Left lung (tissue), 10 donors: ENCODE data around the gene RPUSD4. TPM values are rescaled to one million over a fixed set of nuclear protein-coding genes. Genes with fewer than 3 reads are reported as not detected.

Experiments
- ATAC-seq: fragments of 200-7000 bp; cut with Tn5 transposase; one replicate; pipeline ENCODE4 v1.9.1; 2020; ENCODE audit warnings: moderate library complexity
- DNase-seq, 4 donors: peaks; one replicate each; pipeline ENCODE4 v3.0.0-alpha.2; 2013 to 2020
- H3K27ac ChIP-seq, 2 donors: fragments of 200-600 bp; sonication (generic) in 1 of 2; one replicate each; pipeline versions ENCODE4 v1.5.0 to v1.8.0; 2020 to 2021
- H3K27me3 ChIP-seq, 2 donors: fragments of 200-600 bp; sonication (generic) in 1 of 2; one replicate each; pipeline versions ENCODE4 v1.5.0 to v1.8.0; 2020 to 2021
- H3K36me3 ChIP-seq, 2 donors: fragments of 200-600 bp; sonication (generic) in 1 of 2; one replicate each; pipeline versions ENCODE4 v1.5.0 to v1.8.0; 2020 to 2021
- H3K4me1 ChIP-seq, 2 donors: fragments of 200-600 bp; one replicate each; pipeline ENCODE4 v1.8.0; 2021
- H3K4me3 ChIP-seq, 2 donors: fragments of 200-600 bp; sonication (generic) in 1 of 2; one replicate each; pipeline versions ENCODE4 v1.5.0 to v1.8.0; 2020 to 2021; ENCODE audit warnings: mild to moderate bottlenecking in 1 of 2
- H3K9me3 ChIP-seq, 2 donors: fragments of 200-600 bp; sonication (generic) in 1 of 2; one replicate each; pipeline versions ENCODE4 v1.5.0 to v1.8.0; 2020 to 2021
- CTCF ChIP-seq, 2 donors: fragments of 200-600 bp; sonication (generic) in 1 of 2; IDR thresholded peaks; one replicate each; pipeline versions ENCODE4 v1.5.0 to v1.8.0; 2021; ENCODE audit warnings: antibody characterized with exemption in 2 of 2
- intact Hi-C, 2 donors: fragments of 100-400 bp; cut with DNase I; formaldehyde crosslinking; loops; one replicate each; pipeline versions ENCODE4 v1.11.2 to v1.14.2; 2022
- polyA plus RNA-seq, 6 donors: library from polyadenylated mRNA; unstranded; fragments of 120-200 nt; gene quantifications; one replicate each; pipeline ENCODE4 v1.2.1, GENCODE V29; 2013; ENCODE audit not compliant: insufficient read length in 6 of 6
- total RNA-seq, 2 donors: library from RNA; stranded (reverse); fragmentation: NEBNext Ultra II Directional; extraction: Animal tissue kit (Norgen Biotek cat#: 25700); gene quantifications; one replicate each; pipeline ENCODE4 v1.2.1, GENCODE V29; 2021
- donor health status: DM: no; HTN: yes; CAD: no.
- donor health status: DM: no; HTN: no; CAD: no.

RPUSD4 gene
- total and polyA plus RNA-seq, 8 donors: 13.2 to 45.8 (median 41.8) TPM

- H3K4me3 ChIP-seq: no peak overlapping the region
- intact Hi-C loops: no loop called here
- H3K4me1 ChIP-seq: no peaks in the 10 kb centered on the region
- H3K36me3 ChIP-seq: no peaks in the 10 kb centered on the region
- no peak for ATAC-seq
- no peaks in the 10 kb centered on the region for H3K9me3 ChIP-seq
- H3K27me3 ChIP-seq: no peaks in the 10 kb centered on the region
- no peak overlapping the region for H3K27ac ChIP-seq
- no peak for TF ChIP-seq CTCF (IDR thresholded peaks at IDR 0.05)
- DNase-seq: no peak
Measured at GRCh38 chr11:126163779-126164178, 47.7 kb downstream of the RPUSD4 start.

- intact Hi-C loops: no loop called here
Measured at GRCh38 chr11:126163074-126163700, 48.3 kb downstream of the RPUSD4 start.

GRCh38 chr11:126162306-126163030, 49.0 kb downstream of the RPUSD4 start:
- Histone ChIP-seq H3K4me3 (no peak overlapping the region), H3K36me3 (no peaks in the 10 kb centered on the region), H3K4me1 (no peaks in the 10 kb centered on the region), H3K9me3 (no peaks in the 10 kb centered on the region), H3K27me3 (no peaks in the 10 kb centered on the region), H3K27ac (no peak overlapping the region)
- intact Hi-C loops: no loop called here
- DNase-seq (no peak), ATAC-seq (peak; percentile 36)
- TF ChIP-seq CTCF (IDR thresholded peaks at IDR 0.05): no peak

More at GRCh38 chr11:126163074-126163700, 48.3 kb downstream of the RPUSD4 start:
- peak in 1 of 4 donors; percentile 45 for DNase-seq
- H3K9me3 ChIP-seq: no peaks in the 10 kb centered on the region
- no peaks in the 10 kb centered on the region for H3K36me3 ChIP-seq
- H3K27ac ChIP-seq: no peak overlapping the region
- H3K4me3 ChIP-seq: no peak overlapping the region
- H3K27me3 ChIP-seq: no peaks in the 10 kb centered on the region
- peak; percentile 43 for ATAC-seq
- TF ChIP-seq CTCF (IDR thresholded peaks at IDR 0.05): no peak
- H3K4me1 ChIP-seq: no peaks in the 10 kb centered on the region

GRCh38 chr11:126161023-126161391, 50.4 kb downstream of the RPUSD4 start:
- Histone ChIP-seq H3K27ac (no peak overlapping the region), H3K9me3 (no peaks in the 10 kb centered on the region), H3K36me3 (no peaks in the 10 kb centered on the region), H3K27me3 (no peaks in the 10 kb centered on the region), H3K4me1 (no peaks in the 10 kb centered on the region), H3K4me3 (no peak overlapping the region)
- ATAC-seq (no peak), DNase-seq (no peak)
- intact Hi-C loops: no loop called here
- TF ChIP-seq CTCF (IDR thresholded peaks at IDR 0.05): no peak

- Histone ChIP-seq H3K4me1 (no peaks in the 10 kb centered on the region), H3K27ac (no peak overlapping the region), H3K36me3 (no peaks in the 10 kb centered on the region), H3K4me3 (no peak overlapping the region), H3K27me3 (no peaks in the 10 kb centered on the region), H3K9me3 (no peaks in the 10 kb centered on the region)
- TF ChIP-seq CTCF (IDR thresholded peaks at IDR 0.05): no peak
- intact Hi-C loops: no loop called here
- no peak for ATAC-seq
- DNase-seq: peak in 1 of 4 donors; percentile 69
Measured at GRCh38 chr11:126160345-126161022, 51.0 kb downstream of the RPUSD4 start.
